HepG2 (cell line): Measurements from ENCODE around the gene TPM2. TPM values are rescaled to one million over a fixed set of nuclear protein-coding genes. Genes with fewer than 3 reads are reported as not detected.
A peak's percentile ranks its signal among the peaks of the same experiment; 100 is the strongest.

Source experiments
- BCLAF1 ChIP-seq: fragments of 450-650 bp; IDR thresholded peaks from 2 replicates; pipeline ENCODE4 v1.6.1; 2017; ENCODE audit warnings: mild to moderate bottlenecking
- BRF2 ChIP-seq: sonication (generic); formaldehyde crosslinking; IDR thresholded peaks from 2 replicates; pipeline ENCODE4 v1.8.1; 2022; ENCODE audit warnings: mild to moderate bottlenecking, missing genetic modification reagents
- CENPX ChIP-seq: sonication (generic); formaldehyde crosslinking; IDR thresholded peaks from 2 replicates; pipeline ENCODE4 v1.9.0; 2021; ENCODE audit warnings: mild to moderate bottlenecking, missing genetic modification reagents, moderate library complexity
- DR1 ChIP-seq: sonication (generic); formaldehyde crosslinking; IDR thresholded peaks from 2 replicates; pipeline ENCODE4 v1.8.0; 2021; ENCODE audit warnings: mild to moderate bottlenecking, missing genetic modification reagents, inconsistent platforms
- GABPA ChIP-seq, 2 experiments: IDR thresholded peaks; 2 replicates each; pipeline ENCODE4 v1.6.1; 2011 to 2016; ENCODE audit warnings: low read depth in 2 of 2, low read length in 1 of 2, missing biosample characterization in 1 of 2, missing genetic modification characterization in 1 of 2
- KIAA2018 ChIP-seq: sonication (generic); formaldehyde crosslinking; IDR thresholded peaks from 2 replicates; pipeline ENCODE4 v1.5.0; 2020; ENCODE audit warnings: mild to moderate bottlenecking, missing genetic modification reagents, borderline replicate concordance
- MXD3 ChIP-seq: IDR thresholded peaks from 2 replicates; pipeline ENCODE4 v1.6.1; 2016; ENCODE audit warnings: mild to moderate bottlenecking, missing biosample characterization, missing genetic modification reagents
- SNAI1 ChIP-seq: sonication (generic); formaldehyde crosslinking; IDR thresholded peaks from 2 replicates; pipeline ENCODE4 v1.5.0; 2020; ENCODE audit warnings: mild to moderate bottlenecking, missing genetic modification reagents, borderline replicate concordance
- TCF12 ChIP-seq, 2 experiments: fragments of 450-650 bp in 1 of 2; sonication (generic) in 1 of 2; formaldehyde crosslinking in 1 of 2; IDR thresholded peaks; 2 replicates each; pipeline versions ENCODE4 v1.6.1 to v1.8.0; 2017 to 2022; ENCODE audit warnings: antibody characterized with exemption in 1 of 2, mild to moderate bottlenecking in 1 of 2, missing genetic modification reagents in 1 of 2, moderate library complexity in 1 of 2
- ZNF414 ChIP-seq: sonication (generic); formaldehyde crosslinking; IDR thresholded peaks from 2 replicates; pipeline ENCODE4 v1.5.0; 2020; ENCODE audit warnings: missing genetic modification reagents
- ZNF672 ChIP-seq: sonication (generic); formaldehyde crosslinking; IDR thresholded peaks from 2 replicates; pipeline ENCODE4 v1.8.1; 2022; ENCODE audit warnings: missing genetic modification reagents
- polyA plus RNA-seq, 8 experiments: library from polyadenylated mRNA; depleted of rRNA in 3 of 8; stranded (reverse) in 7 of 8; unstranded in 1 of 8; fragments of >200 nt; fragmentation: Illumina TruSeq in 4 of 8; extraction: Trizol in 4 of 8; gene quantifications; 2 replicates each; pipeline versions ENCODE4 v1.2.1 to v1.2.3, GENCODE V29; 2011 to 2016; ENCODE audit warnings: low read depth in 4 of 8, missing spikeins in 1 of 8, mixed read lengths in 1 of 8; ENCODE audit not compliant: insufficient read depth in 1 of 8
- total RNA-seq, 5 experiments: library from RNA; depleted of rRNA; stranded (reverse); fragments of >200 nt; fragmentation: Illumina TruSeq; extraction: Trizol; gene quantifications; 2 replicates each; pipeline ENCODE4 v1.2.3, GENCODE V29; 2016; ENCODE audit warnings: low read depth in 1 of 5

Gene TPM2
- total and polyA plus RNA-seq, 2 of the 13 experiments (the other 11 are each of a cell fraction or from before 2014, with no cell fraction given), result 3.1 to 10.7 TPM

- TF ChIP-seq BRF2 (CRISPR knock-in tag), result peak; percentile 96
- TF ChIP-seq GABPA (IDR thresholded peaks at IDR 0.05; ENCODE audit: low read depth, low read length), result no peak
- TF ChIP-seq GABPA (CRISPR knock-in tag; IDR thresholded peaks at IDR 0.05; ENCODE audit: low read depth), result peak; percentile 88
- no peak for TF ChIP-seq BCLAF1
- no peak for TF ChIP-seq SNAI1
- TF ChIP-seq CENPX (CRISPR knock-in tag), result no peak
- TF ChIP-seq ZNF672 (CRISPR knock-in tag), result peak; percentile 85; the same call in 1 of the 2 replicates
- 0 out of 2 replicates have a peak, but pooled peaks have one; percentile 36 for TF ChIP-seq KIAA2018 (CRISPR knock-in tag)
- TF ChIP-seq TCF12 (IDR thresholded peaks at IDR 0.05), result no peak
- TF ChIP-seq TCF12 (CRISPR knock-in tag; IDR thresholded peaks at IDR 0.05), result no peak
- peak; percentile 89 for TF ChIP-seq MXD3 (CRISPR knock-in tag)
- TF ChIP-seq DR1 (CRISPR knock-in tag), result peak; percentile 68; the same call in 1 of the 2 replicates
- peak; percentile 86; the same call in 1 of the 2 replicates for TF ChIP-seq ZNF414 (CRISPR knock-in tag)
Measured at GRCh38 chr9:35664531-35665470, 24.9 kb downstream of the TPM2 start, which contains the start of gene ARHGEF39 (continued).
